OCI-LY1 (cell line): Measurements from ENCODE around the gene NKAIN2.

Experiments used
- H2AFZ ChIP-seq: fragments of 200-600 bp; sonication (generic), shearing (Covaris generic); 2 replicates; pipeline ENCODE4 v1.6.0; 2014; ENCODE audit warnings: antibody characterized with exemption, mild to moderate bottlenecking, low read length
- H3F3A ChIP-seq: fragments of 200-600 bp; sonication (generic), shearing (Covaris generic); 2 replicates; pipeline ENCODE4 v1.6.0; 2014; ENCODE audit warnings: mild to moderate bottlenecking, antibody characterized with exemption, low read length, moderate library complexity; ENCODE audit not compliant: insufficient read depth
- H3K27ac ChIP-seq: fragments of 200-600 bp; sonication (generic); 2 replicates; pipeline ENCODE4 v1.5.1; 2014; ENCODE audit warnings: low read length, mixed run types, mild to moderate bottlenecking, low read depth; ENCODE audit not compliant: poor library complexity, severe bottlenecking
- H3K27me3 ChIP-seq: fragments of 200-600 bp; sonication (generic); 2 replicates; pipeline ENCODE4 v1.6.0; 2014; ENCODE audit warnings: antibody characterized with exemption, mild to moderate bottlenecking, low read length, moderate library complexity; ENCODE audit not compliant: insufficient read depth
- H3K36me3 ChIP-seq: fragments of 200-600 bp; sonication (generic); 2 replicates; pipeline ENCODE4 v1.6.1; 2014; ENCODE audit warnings: mild to moderate bottlenecking, antibody characterized with exemption, low read length, moderate library complexity, mixed read lengths; ENCODE audit not compliant: insufficient read depth
- H3K4me1 ChIP-seq: fragments of 200-600 bp; sonication (generic); 2 replicates; pipeline ENCODE4 v1.5.1; 2014; ENCODE audit warnings: mild to moderate bottlenecking, low read length, moderate library complexity; ENCODE audit not compliant: insufficient read depth, severe bottlenecking
- H3K4me2 ChIP-seq: fragments of 200-600 bp; sonication (generic), shearing (Covaris generic); 2 replicates; pipeline ENCODE4 v1.6.1; 2014; ENCODE audit warnings: low read length
- H3K4me3 ChIP-seq: fragments of 200-600 bp; sonication (generic); 2 replicates; pipeline ENCODE4 v1.5.1; 2014; ENCODE audit warnings: low read length, low read depth, mild to moderate bottlenecking, mixed read lengths; ENCODE audit not compliant: poor library complexity, severe bottlenecking
- H3K79me2 ChIP-seq: fragments of 200-600 bp; shearing (Covaris generic); 2 replicates; pipeline ENCODE4 v1.6.1; 2016; ENCODE audit warnings: mixed run types, low read length, mixed read lengths; ENCODE audit not compliant: insufficient read depth
- H3K9ac ChIP-seq: fragments of 200-600 bp; sonication (generic), shearing (Covaris generic); 2 replicates; pipeline ENCODE4 v1.6.1; 2014; ENCODE audit warnings: mild to moderate bottlenecking, low read length, mixed read lengths
- H3K9me2 ChIP-seq: fragments of 200-600 bp; sonication (generic), shearing (Covaris generic); 2 replicates; pipeline ENCODE4 v1.6.1; 2014; ENCODE audit warnings: low read depth, mild to moderate bottlenecking, low read length, mixed read lengths
- H3K9me3 ChIP-seq: fragments of 200-600 bp; shearing (Covaris generic); 2 replicates; pipeline ENCODE4 v1.6.1; 2014; ENCODE audit warnings: low read length, mixed read lengths
- H4K20me1 ChIP-seq: fragments of 200-600 bp; sonication (generic), shearing (Covaris generic); 2 replicates; pipeline ENCODE4 v1.6.0; 2016; ENCODE audit warnings: mild to moderate bottlenecking, low read length; ENCODE audit not compliant: insufficient read depth
- CTCF ChIP-seq: fragments of 200-600 bp; sonication (generic), shearing (Covaris generic); IDR thresholded peaks from 2 replicates; pipeline ENCODE4 v1.5.1; 2017; ENCODE audit warnings: mild to moderate bottlenecking, antibody characterized with exemption, low read length, moderate library complexity, mixed read lengths
- EZH2 ChIP-seq: fragments of 200-600 bp; sonication (generic), shearing (Covaris generic); IDR thresholded peaks from 2 replicates; pipeline ENCODE4 v1.8.0; 2017; ENCODE audit warnings: borderline replicate concordance, mixed run types, mild to moderate bottlenecking, antibody characterized with exemption, low read length, moderate library complexity, mixed read lengths

NKAIN2 gene

GRCh38 chr6:124830506-124830905 lies 1026.8 kb downstream of the NKAIN2 start:
- H3K36me3 ChIP-seq = no peaks in the 10 kb centered on the region
- no peaks in the 10 kb centered on the region for H3K4me1 ChIP-seq
- no peaks in the 10 kb centered on the region for H3K9me3 ChIP-seq
- H2AFZ ChIP-seq = no peak overlapping the region
- H3K9me2 ChIP-seq = no peaks in the 10 kb centered on the region
- no peaks in the 10 kb centered on the region for H3K27me3 ChIP-seq
- no peak overlapping the region for H3K4me2 ChIP-seq
- TF ChIP-seq EZH2 (no peak), CTCF (no peak)
- H4K20me1 ChIP-seq = no peaks in the 10 kb centered on the region
- H3K27ac ChIP-seq = no peak overlapping the region
- H3K79me2 ChIP-seq = no peaks in the 10 kb centered on the region
- no peaks in the 10 kb centered on the region for H3F3A ChIP-seq
- no peak overlapping the region for H3K9ac ChIP-seq
- H3K4me3 ChIP-seq = no peak overlapping the region

- H2AFZ ChIP-seq = no peak overlapping the region
- H4K20me1 ChIP-seq = no peaks in the 10 kb centered on the region
- no peaks in the 10 kb centered on the region for H3K36me3 ChIP-seq
- H3K9me2 ChIP-seq = no peaks in the 10 kb centered on the region
- no peaks in the 10 kb centered on the region for H3K4me1 ChIP-seq
- no peak overlapping the region for H3K4me2 ChIP-seq
- H3K27ac ChIP-seq = no peak overlapping the region
- no peaks in the 10 kb centered on the region for H3K79me2 ChIP-seq
- no peak overlapping the region for H3K4me3 ChIP-seq
- no peak overlapping the region for H3K9ac ChIP-seq
- H3K27me3 ChIP-seq = no peaks in the 10 kb centered on the region
- no peaks in the 10 kb centered on the region for H3K9me3 ChIP-seq
- no peaks in the 10 kb centered on the region for H3F3A ChIP-seq
- TF ChIP-seq CTCF = 0 out of 2 replicates have a peak, but pooled peaks have one; percentile 19
- no peak for TF ChIP-seq EZH2
Measured at GRCh38 chr6:124854338-124854922, 1050.8 kb downstream of the NKAIN2 start.

- Histone ChIP-seq H3K36me3 (no peaks in the 10 kb centered on the region), H3F3A (no peaks in the 10 kb centered on the region), H3K4me1 (no peaks in the 10 kb centered on the region), H4K20me1 (no peaks in the 10 kb centered on the region), H3K27me3 (no peaks in the 10 kb centered on the region), H3K9me3 (no peaks in the 10 kb centered on the region), H3K9me2 (no peaks in the 10 kb centered on the region), H2AFZ (no peak overlapping the region), H3K4me3 (no peak overlapping the region), H3K27ac (no peak overlapping the region), H3K79me2 (no peaks in the 10 kb centered on the region), H3K9ac (no peak overlapping the region), H3K4me2 (no peak overlapping the region)
- TF ChIP-seq EZH2 (no peak), CTCF (no peak)
Measured at GRCh38 chr6:124857746-124858145, 1054.1 kb downstream of the NKAIN2 start.
